HUES6 (cell line): ENCODE data around the gene MLPH.

ENCODE experiments used
- H3K27ac ChIP-seq: 2 replicates; pipeline ENCODE4 v1.7.0; 2013; ENCODE audit warnings: low read depth, mild to moderate bottlenecking, low read length, inconsistent platforms
- H3K27me3 ChIP-seq: 2 replicates; pipeline ENCODE4 v1.6.1; 2013; ENCODE audit warnings: low read length; ENCODE audit not compliant: control insufficient read depth, insufficient read depth
- H3K36me3 ChIP-seq: 2 replicates; pipeline ENCODE4 v1.6.1; 2013; ENCODE audit warnings: low read length; ENCODE audit not compliant: control insufficient read depth, insufficient read depth
- H3K4me1 ChIP-seq: 2 replicates; pipeline ENCODE4 v1.6.1; 2013; ENCODE audit warnings: low read length; ENCODE audit not compliant: control insufficient read depth, insufficient read depth
- H3K4me3 ChIP-seq: 2 replicates; pipeline ENCODE4 v1.5.1; 2013; ENCODE audit warnings: low read depth, low read length
- H3K9ac ChIP-seq: one replicate; pipeline ENCODE4 v1.6.1; 2013; ENCODE audit warnings: mild to moderate bottlenecking, low read length
- H3K9me3 ChIP-seq: 2 replicates; pipeline ENCODE4 v1.6.1; 2013; ENCODE audit warnings: low read depth, low read length; ENCODE audit not compliant: control insufficient read depth, insufficient read depth

MLPH gene

GRCh38 chr2:237546876-237547395, 59.9 kb downstream of the MLPH start:
- Histone ChIP-seq H3K4me3 (no peak overlapping the region), H3K9ac (no peak overlapping the region), H3K27ac (no peak overlapping the region), H3K9me3 (no peaks in the 10 kb centered on the region), H3K4me1 (peaks cover 12% of the 10 kb centered on the region), H3K27me3 (no peaks in the 10 kb centered on the region), H3K36me3 (no peaks in the 10 kb centered on the region)

- H3K4me1 ChIP-seq, result peaks cover 12% of the 10 kb centered on the region
- no peak overlapping the region for H3K9ac ChIP-seq
- no peak overlapping the region for H3K4me3 ChIP-seq
- no peaks in the 10 kb centered on the region for H3K27me3 ChIP-seq
- H3K9me3 ChIP-seq, result peaks cover 4% of the 10 kb centered on the region
- no peak overlapping the region for H3K27ac ChIP-seq
- no peaks in the 10 kb centered on the region for H3K36me3 ChIP-seq
These were observed 60.9 kb downstream of the MLPH start for GRCh38 chr2:237547841-237548416.

GRCh38 chr2:237549216-237549615, 62.2 kb downstream of the MLPH start:
- no peak overlapping the region for H3K4me3 ChIP-seq
- 0 out of 2 replicates have a peak, but pooled peaks cover 6% of the 10 kb centered on the region for H3K36me3 ChIP-seq
- no peak overlapping the region for H3K9ac ChIP-seq
- no peaks in the 10 kb centered on the region for H3K27me3 ChIP-seq
- H3K4me1 ChIP-seq, result peaks cover 12% of the 10 kb centered on the region
- H3K9me3 ChIP-seq, result peaks cover 16% of the 10 kb centered on the region
- H3K27ac ChIP-seq, result no peak overlapping the region

GRCh38 chr2:237549643-237550415, 62.8 kb downstream of the MLPH start:
- peaks cover 22% of the 10 kb centered on the region for H3K9me3 ChIP-seq
- no peaks in the 10 kb centered on the region for H3K27me3 ChIP-seq
- 0 out of 2 replicates have a peak, but pooled peaks cover 10% of the 10 kb centered on the region for H3K36me3 ChIP-seq

GRCh38 chr2:237551071-237551574, 64.1 kb downstream of the MLPH start:
- no peaks in the 10 kb centered on the region for H3K27me3 ChIP-seq
- H3K4me1 ChIP-seq, result peaks cover 6% of the 10 kb centered on the region
- H3K9ac ChIP-seq, result no peak overlapping the region
- no peak overlapping the region for H3K27ac ChIP-seq
- H3K9me3 ChIP-seq, result peaks cover 31% of the 10 kb centered on the region
- H3K4me3 ChIP-seq, result no peak overlapping the region
- H3K36me3 ChIP-seq, result 0 out of 2 replicates have a peak, but pooled peaks cover 10% of the 10 kb centered on the region

More at GRCh38 chr2:237549643-237550415, 62.8 kb downstream of the MLPH start:
- H3K9ac ChIP-seq, result no peak overlapping the region
- H3K4me3 ChIP-seq, result no peak overlapping the region
- peaks cover 12% of the 10 kb centered on the region for H3K4me1 ChIP-seq
- H3K27ac ChIP-seq, result no peak overlapping the region

GRCh38 chr2:237552908-237553307, 65.9 kb downstream of the MLPH start:
- Histone ChIP-seq H3K27me3 (no peaks in the 10 kb centered on the region), H3K4me3 (no peak overlapping the region), H3K9ac (no peak overlapping the region), H3K27ac (no peak overlapping the region), H3K9me3 (peaks cover 31% of the 10 kb centered on the region), H3K4me1 (no peaks in the 10 kb centered on the region), H3K36me3 (0 out of 2 replicates have a peak, but pooled peaks cover 10% of the 10 kb centered on the region)

- no peaks in the 10 kb centered on the region for H3K4me1 ChIP-seq
- no peak overlapping the region for H3K27ac ChIP-seq
- H3K27me3 ChIP-seq, result no peaks in the 10 kb centered on the region
- H3K9ac ChIP-seq, result no peak overlapping the region
- peaks cover 31% of the 10 kb centered on the region for H3K9me3 ChIP-seq
- 0 out of 2 replicates have a peak, but pooled peaks cover 10% of the 10 kb centered on the region for H3K36me3 ChIP-seq
- H3K4me3 ChIP-seq, result no peak overlapping the region
These were observed 66.9 kb downstream of the MLPH start for GRCh38 chr2:237553948-237554347.

- Histone ChIP-seq H3K9me3 (peaks cover 31% of the 10 kb centered on the region), H3K4me1 (no peaks in the 10 kb centered on the region), H3K36me3 (0 out of 2 replicates have a peak, but pooled peaks cover 10% of the 10 kb centered on the region), H3K9ac (no peak overlapping the region), H3K27me3 (no peaks in the 10 kb centered on the region), H3K27ac (no peak overlapping the region), H3K4me3 (no peak overlapping the region)
These were observed 68.5 kb downstream of the MLPH start for GRCh38 chr2:237555560-237555959.

GRCh38 chr2:237556773-237557632, 70.0 kb downstream of the MLPH start:
- 0 out of 2 replicates have a peak, but pooled peaks cover 10% of the 10 kb centered on the region for H3K36me3 ChIP-seq
- no peak overlapping the region for H3K27ac ChIP-seq
- peaks cover 31% of the 10 kb centered on the region for H3K9me3 ChIP-seq
- H3K9ac ChIP-seq, result no peak overlapping the region
- no peaks in the 10 kb centered on the region; the same call in 1 of the 2 replicates for H3K27me3 ChIP-seq
- no peak overlapping the region for H3K4me3 ChIP-seq
- H3K4me1 ChIP-seq, result no peaks in the 10 kb centered on the region

GRCh38 chr2:237557633-237558015, 70.6 kb downstream of the MLPH start:
- Histone ChIP-seq H3K4me3 (no peak overlapping the region), H3K9ac (no peak overlapping the region), H3K36me3 (0 out of 2 replicates have a peak, but pooled peaks cover 10% of the 10 kb centered on the region), H3K27me3 (no peaks in the 10 kb centered on the region; the same call in 1 of the 2 replicates), H3K4me1 (no peaks in the 10 kb centered on the region), H3K9me3 (peaks cover 30% of the 10 kb centered on the region), H3K27ac (no peak overlapping the region)
